Neural progenitor cell (in vitro differentiated cells): Measurements from ENCODE around the gene VWC2L.

Experiments used
- CTCF ChIP-seq: fragments of 200-600 bp; sonication (generic); IDR thresholded peaks from 2 replicates; pipeline ENCODE4 v1.5.1; 2017; ENCODE audit warnings: antibody characterized with exemption, mild to moderate bottlenecking
- EZH2 ChIP-seq: fragments of 200-600 bp; sonication (generic); IDR thresholded peaks from 2 replicates; pipeline ENCODE4 v1.6.1; 2017; ENCODE audit warnings: antibody characterized with exemption, mild to moderate bottlenecking, moderate library complexity
- EZH2phosphoT487 ChIP-seq: fragments of 200-600 bp; sonication (generic); IDR thresholded peaks from 2 replicates; pipeline ENCODE4 v1.6.1; 2017; ENCODE audit warnings: antibody characterized with exemption

- TF ChIP-seq CTCF (no peak), EZH2 (no peak), EZH2phosphoT487 (no peak)
Observed at GRCh38 chr2:214566457-214566856, 155.6 kb downstream of the VWC2L start.
